ENCODE data around the gene NELFA.

GRCh38 chr4:1937550-1937949, 71.2 kb downstream of the NELFA start:
- no peak for TF ChIP-seq CTCF (IDR thresholded peaks at IDR 0.05; ENCODE audit: low read depth, low read length, missing input control)
- TF ChIP-seq EGR1 (IDR thresholded peaks at IDR 0.05; ENCODE audit: low read depth in 2 of 2): no peak
- TF ChIP-seq ATF3 (IDR thresholded peaks at IDR 0.05): no peak
- TF ChIP-seq TAF1 (conservative IDR thresholded peaks at IDR 0.05): no peak
- no peak for TF ChIP-seq JUND (IDR thresholded peaks at IDR 0.05)
- no peak for TF ChIP-seq RAD21 (IDR thresholded peaks at IDR 0.05)
- TF ChIP-seq SP1 (IDR thresholded peaks at IDR 0.05): no peak
- TF ChIP-seq ZBTB33 (IDR thresholded peaks at IDR 0.05): no peak
